Activated T-cell treated with anti-CD3 and anti-CD28 coated beads, Interleukin-2, amount 50 U/mL, for 24 hours (primary cell): ENCODE results near the gene MBOAT1.

Source experiments
- DNase-seq: peaks from one replicate; pipeline ENCODE4 v3.0.0-alpha.2; 2020
- H3K27ac Mint-ChIP-seq: 2 replicates; pipeline ENCODE4 v1.8.0; 2020; ENCODE audit warnings: mild to moderate bottlenecking, mixed read lengths
- H3K27me3 Mint-ChIP-seq: 2 replicates; pipeline ENCODE4 v1.8.0; 2020; ENCODE audit warnings: mixed read lengths
- H3K36me3 Mint-ChIP-seq: 2 replicates; pipeline ENCODE4 v1.8.0; 2020; ENCODE audit warnings: low read depth, mixed read lengths
- H3K4me1 Mint-ChIP-seq: 2 replicates; pipeline ENCODE4 v1.8.0; 2020; ENCODE audit warnings: low read depth, mixed read lengths
- H3K4me3 Mint-ChIP-seq: 2 replicates; pipeline ENCODE4 v1.8.0; 2020; ENCODE audit warnings: mild to moderate bottlenecking, moderate library complexity, mixed read lengths
- H3K9me3 Mint-ChIP-seq: 2 replicates; pipeline ENCODE4 v1.8.0; 2020; ENCODE audit warnings: mixed read lengths

The MBOAT1 gene

DNA sequence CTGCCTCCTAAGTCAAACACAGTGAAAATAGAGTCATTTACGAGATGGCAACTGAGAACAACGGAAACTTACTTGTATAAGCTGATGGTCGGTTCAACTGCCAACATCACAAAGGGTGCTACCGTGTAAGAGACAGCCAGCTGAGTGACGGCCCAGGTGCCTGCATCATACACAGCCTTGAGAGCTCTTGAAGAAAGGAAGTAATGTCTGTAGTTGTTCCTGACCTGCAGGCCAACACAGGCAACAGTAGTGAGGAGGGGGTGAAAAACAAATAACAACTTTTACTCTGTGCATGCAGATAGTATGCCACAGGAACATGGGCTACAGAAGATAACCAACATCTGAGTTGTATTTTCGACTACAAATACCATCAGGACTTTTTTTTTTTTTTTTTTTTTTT is 102.7 kb downstream of the MBOAT1 start:
- Mint-ChIP-seq H3K4me1 (no peaks in the 10 kb centered on the region), H3K4me3 (no peak overlapping the region), H3K27me3 (no peaks in the 10 kb centered on the region), H3K36me3 (peaks cover 44% of the 10 kb centered on the region), H3K27ac (no peak overlapping the region), H3K9me3 (no peaks in the 10 kb centered on the region)
- no peak for DNase-seq

DNA sequence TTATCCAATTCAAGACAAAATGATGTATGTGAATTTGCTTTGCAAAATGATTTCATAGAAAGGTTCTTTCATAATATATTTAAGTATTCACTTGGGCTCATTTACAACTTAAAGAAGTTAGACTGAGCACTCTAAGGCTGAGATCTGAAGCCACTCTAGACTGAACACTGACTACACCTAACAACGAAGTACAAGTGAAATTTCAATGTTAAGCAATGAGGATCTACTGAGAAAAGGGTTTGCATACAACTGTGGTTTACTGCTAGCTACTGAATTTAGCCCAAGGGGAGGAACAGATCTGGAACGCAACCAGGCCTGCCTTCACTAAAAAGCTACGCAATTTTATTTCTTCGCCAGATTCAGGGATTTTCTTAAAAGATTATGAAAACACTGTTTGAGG is 106.4 kb downstream of the MBOAT1 start:
- DNase-seq, result no peak
- no peak overlapping the region for H3K4me3 Mint-ChIP-seq
- H3K9me3 Mint-ChIP-seq, result no peaks in the 10 kb centered on the region
- H3K27ac Mint-ChIP-seq, result no peak overlapping the region
- no peaks in the 10 kb centered on the region for H3K4me1 Mint-ChIP-seq
- H3K27me3 Mint-ChIP-seq, result no peaks in the 10 kb centered on the region
- H3K36me3 Mint-ChIP-seq, result peaks cover 40% of the 10 kb centered on the region

DNA sequence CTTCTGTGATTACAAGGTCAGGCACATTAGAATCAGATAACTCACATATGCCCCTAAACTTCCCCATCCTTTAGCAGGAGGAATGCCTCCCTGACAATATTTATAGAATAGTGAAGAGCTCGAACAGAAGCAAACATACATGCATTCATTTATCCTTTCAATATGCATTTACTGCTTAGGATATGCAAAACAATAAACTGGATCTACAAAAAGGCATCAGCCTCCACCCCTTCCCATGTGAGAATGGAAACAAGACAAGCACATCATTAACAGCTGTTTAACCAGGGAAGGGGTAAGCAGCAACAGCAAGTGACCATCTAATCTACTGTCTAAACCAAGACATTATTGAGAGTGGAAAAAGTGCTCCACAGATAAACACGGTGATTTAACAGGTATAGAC is 107.6 kb downstream of the MBOAT1 start:
- no peaks in the 10 kb centered on the region for H3K27me3 Mint-ChIP-seq
- H3K27ac Mint-ChIP-seq, result no peak overlapping the region
- no peaks in the 10 kb centered on the region for H3K4me1 Mint-ChIP-seq
- no peak for DNase-seq
- H3K9me3 Mint-ChIP-seq, result no peaks in the 10 kb centered on the region
- no peak overlapping the region for H3K4me3 Mint-ChIP-seq
- peaks cover 42% of the 10 kb centered on the region for H3K36me3 Mint-ChIP-seq

DNA sequence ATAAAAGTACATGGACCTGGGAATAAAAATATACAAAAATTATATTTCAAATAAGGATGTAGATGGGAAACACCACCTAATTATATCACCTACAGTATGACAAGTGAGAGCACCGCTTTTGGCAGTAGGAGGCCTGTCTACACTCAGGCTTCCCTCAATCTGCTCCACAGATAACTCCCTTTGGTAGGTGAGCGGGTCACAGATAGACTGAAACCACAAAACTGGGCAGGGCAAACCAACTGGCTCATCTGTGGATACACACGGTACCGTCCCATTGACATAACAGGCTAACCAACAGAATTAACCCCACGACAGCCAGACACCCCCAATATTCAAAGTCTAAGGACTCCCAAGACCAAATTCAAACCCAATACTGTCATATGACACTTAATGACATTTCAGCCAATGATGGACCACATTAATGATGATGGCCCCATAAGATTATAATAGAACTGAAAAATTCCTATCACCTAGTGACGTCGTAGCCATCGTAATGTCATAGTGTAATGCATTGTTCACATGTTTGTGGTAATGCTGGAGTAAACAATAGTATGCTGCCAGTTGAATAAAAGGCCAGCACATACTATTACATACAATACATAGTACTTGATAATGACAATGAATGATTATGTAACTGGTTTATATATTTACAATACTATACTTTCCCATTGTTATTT is 109.7 kb downstream of the MBOAT1 start:
- H3K9me3 Mint-ChIP-seq, result no peaks in the 10 kb centered on the region
- peaks cover 28% of the 10 kb centered on the region for H3K36me3 Mint-ChIP-seq
- no peak for DNase-seq
- no peak overlapping the region for H3K4me3 Mint-ChIP-seq
- H3K4me1 Mint-ChIP-seq, result no peaks in the 10 kb centered on the region
- H3K27ac Mint-ChIP-seq, result no peak overlapping the region
- H3K27me3 Mint-ChIP-seq, result no peaks in the 10 kb centered on the region

DNA sequence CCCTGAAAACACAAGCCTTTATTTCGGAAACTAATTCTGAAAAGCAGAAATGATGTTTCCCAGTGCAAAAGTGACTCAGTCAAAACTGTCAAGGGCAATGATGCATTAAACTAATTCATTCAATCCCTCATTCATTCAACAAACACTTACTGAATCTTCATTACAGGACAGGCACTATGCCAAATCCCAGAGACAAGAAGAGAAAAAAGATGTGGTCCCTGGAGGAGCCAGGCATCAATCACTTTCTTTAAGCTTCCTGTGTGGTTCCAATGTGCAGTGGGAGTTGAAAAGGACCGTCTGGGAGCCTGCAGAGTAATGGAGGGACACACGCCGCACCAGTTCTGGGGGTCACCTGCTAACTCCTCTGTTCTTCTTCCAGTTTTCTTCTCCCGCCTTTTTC is 113.1 kb downstream of the MBOAT1 start:
- Mint-ChIP-seq H3K4me3 (no peak overlapping the region), H3K9me3 (no peaks in the 10 kb centered on the region), H3K4me1 (no peaks in the 10 kb centered on the region), H3K27ac (no peak overlapping the region), H3K27me3 (no peaks in the 10 kb centered on the region), H3K36me3 (peaks cover 18% of the 10 kb centered on the region)
- DNase-seq, result no peak

DNA sequence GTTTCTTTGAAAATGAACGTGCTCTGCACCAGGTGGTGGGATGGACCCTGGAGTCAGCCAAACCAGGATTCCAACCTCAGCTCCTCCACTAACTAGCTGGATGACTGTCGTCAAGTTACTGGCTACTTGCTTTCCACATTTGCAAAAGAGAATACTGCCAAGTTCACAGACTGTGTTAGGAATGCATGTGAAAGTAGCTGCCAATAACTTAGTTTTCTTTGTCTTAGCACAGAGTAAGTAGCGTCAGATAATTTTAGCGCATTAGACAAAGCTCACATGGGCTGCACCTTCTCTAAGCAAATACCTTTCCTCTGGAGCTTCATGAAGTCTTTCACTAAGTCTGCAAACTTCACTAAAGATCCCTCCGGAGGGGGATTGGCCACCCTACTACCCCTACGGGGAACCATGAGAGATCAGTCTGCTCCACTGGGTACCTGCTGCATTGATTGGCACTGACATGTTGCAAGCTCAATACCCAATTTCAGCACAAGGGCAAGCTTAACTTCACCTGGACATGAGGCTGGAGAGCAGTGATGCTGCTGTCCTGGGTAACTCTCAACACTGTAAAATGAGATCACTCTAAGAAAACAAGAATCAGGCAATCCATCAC is 113.9 kb downstream of the MBOAT1 start:
- no peak for DNase-seq
- Mint-ChIP-seq H3K9me3 (no peaks in the 10 kb centered on the region), H3K36me3 (peaks cover 18% of the 10 kb centered on the region), H3K27me3 (no peaks in the 10 kb centered on the region), H3K4me1 (no peaks in the 10 kb centered on the region), H3K4me3 (no peak overlapping the region), H3K27ac (no peak overlapping the region)

DNA sequence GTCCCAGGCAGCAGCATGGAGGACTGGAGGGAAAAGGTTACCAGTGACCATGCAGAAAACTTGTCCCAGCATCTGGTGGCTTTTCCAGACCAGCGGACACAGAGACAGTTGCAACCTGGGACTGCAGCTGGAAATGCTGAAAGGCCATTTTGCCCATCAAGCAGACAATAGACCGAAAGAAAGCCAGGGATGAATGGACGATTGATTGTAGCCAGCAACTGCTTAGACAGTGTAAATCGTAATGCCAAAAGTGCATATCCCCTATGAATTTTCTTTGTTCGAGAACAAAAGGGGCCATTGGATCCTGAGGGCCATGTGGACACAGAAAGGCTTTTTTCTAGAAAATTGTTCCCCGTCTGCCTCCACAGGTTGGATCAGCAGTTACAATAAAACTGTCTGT is 115.7 kb downstream of the MBOAT1 start:
- H3K27me3 Mint-ChIP-seq, result no peaks in the 10 kb centered on the region
- H3K4me1 Mint-ChIP-seq, result no peaks in the 10 kb centered on the region
- DNase-seq, result no peak
- peaks cover 9% of the 10 kb centered on the region for H3K36me3 Mint-ChIP-seq
- H3K9me3 Mint-ChIP-seq, result no peaks in the 10 kb centered on the region
- no peak overlapping the region for H3K27ac Mint-ChIP-seq
- H3K4me3 Mint-ChIP-seq, result no peak overlapping the region

DNA sequence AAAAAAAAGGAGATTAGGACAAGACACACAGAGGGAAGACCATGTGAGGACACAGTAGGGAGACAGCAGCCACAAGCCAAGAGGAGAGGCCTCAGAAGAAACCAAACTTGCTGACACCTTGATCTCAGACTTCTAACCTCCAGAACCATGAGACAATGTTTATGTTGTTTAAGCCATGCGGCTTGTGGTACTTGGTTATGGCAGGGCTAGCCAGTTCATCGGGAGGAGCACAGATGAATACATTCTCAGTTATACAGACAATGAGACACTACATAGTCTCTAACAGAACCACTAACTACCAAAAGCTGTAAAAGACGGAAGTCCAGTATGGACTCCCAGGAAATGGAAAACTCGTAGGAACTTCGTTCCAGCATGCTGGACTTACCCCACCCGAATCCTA is 116.8 kb downstream of the MBOAT1 start:
- Mint-ChIP-seq H3K9me3 (no peaks in the 10 kb centered on the region), H3K27me3 (no peaks in the 10 kb centered on the region), H3K36me3 (peaks cover 3% of the 10 kb centered on the region), H3K4me1 (no peaks in the 10 kb centered on the region), H3K4me3 (no peak overlapping the region), H3K27ac (no peak overlapping the region)
- DNase-seq, result no peak

DNA sequence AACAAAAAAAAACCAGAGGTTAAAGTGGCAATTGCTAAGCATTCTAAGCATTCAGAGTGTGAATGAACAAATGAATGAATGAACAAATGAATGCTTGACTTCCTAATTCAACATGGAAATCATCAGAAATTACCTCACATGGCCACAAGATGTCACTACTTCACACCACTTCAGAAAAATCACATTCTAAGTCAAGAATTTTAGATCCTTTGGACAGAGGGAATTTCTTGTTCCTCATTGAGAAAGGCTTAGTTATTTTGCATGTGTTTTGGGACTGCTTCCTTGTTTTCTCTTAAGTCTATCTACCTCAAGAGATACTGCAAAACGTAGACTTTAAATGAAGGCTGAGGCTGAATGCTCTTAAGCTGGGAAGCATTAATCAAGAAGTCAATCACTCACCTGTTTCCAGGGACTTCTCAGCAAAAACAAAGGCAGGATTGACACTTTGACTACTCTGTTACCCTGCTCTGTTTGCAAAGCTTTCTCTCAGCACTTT is 120.2 kb downstream of the MBOAT1 start:
- DNase-seq, result no peak
- Mint-ChIP-seq H3K27ac (no peak overlapping the region), H3K36me3 (no peaks in the 10 kb centered on the region), H3K4me3 (no peak overlapping the region), H3K27me3 (no peaks in the 10 kb centered on the region), H3K9me3 (no peaks in the 10 kb centered on the region), H3K4me1 (no peaks in the 10 kb centered on the region)

DNA sequence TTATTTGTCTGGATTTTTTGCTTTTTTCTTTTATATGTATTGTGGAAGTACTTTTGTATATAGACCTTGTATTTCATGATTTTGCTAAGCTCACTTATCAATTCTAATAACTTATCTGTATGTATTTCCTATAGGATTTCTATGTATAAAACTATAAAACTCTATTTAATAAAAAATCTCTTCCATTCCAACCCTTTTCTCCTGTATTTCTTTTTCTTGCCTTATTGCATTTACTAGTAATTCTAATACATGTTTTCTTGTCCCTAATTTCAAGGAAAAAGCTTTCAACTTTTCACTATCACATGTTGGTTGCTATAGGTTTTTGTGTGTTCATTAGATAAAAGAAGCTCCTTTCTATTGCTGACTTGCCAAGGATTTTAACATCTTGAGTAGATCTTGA is 125.3 kb downstream of the MBOAT1 start:
- no peak for DNase-seq

DNA sequence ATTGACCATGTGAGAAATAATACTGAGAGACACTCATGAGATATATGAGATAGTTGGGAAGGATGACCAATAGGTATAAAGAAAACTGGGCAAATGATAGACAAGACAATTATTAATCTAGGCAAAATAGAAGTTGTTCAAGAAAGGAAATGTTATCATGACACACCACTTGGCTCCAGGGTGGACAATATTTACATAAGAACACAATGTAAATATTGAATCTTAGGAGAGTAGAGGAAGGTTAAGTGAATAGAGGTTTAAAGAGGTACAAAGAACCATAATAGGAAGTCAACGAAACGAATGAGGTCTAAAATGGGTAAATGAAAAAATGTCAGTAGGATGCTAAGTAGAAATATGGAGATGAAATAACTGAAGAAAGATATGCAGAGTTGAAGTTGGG is 126.5 kb downstream of the MBOAT1 start:
- Mint-ChIP-seq H3K4me1 (no peaks in the 10 kb centered on the region), H3K27me3 (no peaks in the 10 kb centered on the region), H3K4me3 (no peak overlapping the region), H3K9me3 (no peaks in the 10 kb centered on the region), H3K27ac (no peak overlapping the region), H3K36me3 (no peaks in the 10 kb centered on the region)
- DNase-seq, result no peak

More for the DNA sequence above, 125.3 kb downstream of the MBOAT1 start:
- Mint-ChIP-seq H3K4me1 (no peaks in the 10 kb centered on the region), H3K9me3 (no peaks in the 10 kb centered on the region), H3K4me3 (no peak overlapping the region), H3K27ac (no peak overlapping the region), H3K36me3 (no peaks in the 10 kb centered on the region), H3K27me3 (no peaks in the 10 kb centered on the region)

DNA sequence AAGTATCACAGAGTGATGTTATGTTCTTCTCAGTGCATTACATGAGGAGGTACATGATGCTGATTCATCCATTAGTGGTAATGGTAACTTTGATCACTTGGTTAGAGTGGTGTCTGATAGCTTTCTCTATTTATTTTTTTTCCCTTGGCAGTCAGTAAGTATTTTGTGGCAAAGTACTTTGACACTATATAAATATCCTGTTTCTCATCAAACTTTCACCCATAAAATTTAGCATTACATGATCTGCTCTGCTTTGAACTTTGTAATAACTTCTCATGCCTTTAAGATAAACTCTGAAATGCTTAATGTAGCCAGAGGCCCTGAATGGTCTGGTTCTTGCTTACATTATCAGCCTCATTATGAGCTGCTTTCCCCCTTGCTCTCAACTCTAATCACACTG is 127.9 kb downstream of the MBOAT1 start:
- Mint-ChIP-seq H3K27me3 (no peaks in the 10 kb centered on the region), H3K36me3 (no peaks in the 10 kb centered on the region), H3K4me3 (no peak overlapping the region), H3K27ac (no peak overlapping the region), H3K4me1 (no peaks in the 10 kb centered on the region), H3K9me3 (peaks cover 3% of the 10 kb centered on the region)
- no peak for DNase-seq

DNA sequence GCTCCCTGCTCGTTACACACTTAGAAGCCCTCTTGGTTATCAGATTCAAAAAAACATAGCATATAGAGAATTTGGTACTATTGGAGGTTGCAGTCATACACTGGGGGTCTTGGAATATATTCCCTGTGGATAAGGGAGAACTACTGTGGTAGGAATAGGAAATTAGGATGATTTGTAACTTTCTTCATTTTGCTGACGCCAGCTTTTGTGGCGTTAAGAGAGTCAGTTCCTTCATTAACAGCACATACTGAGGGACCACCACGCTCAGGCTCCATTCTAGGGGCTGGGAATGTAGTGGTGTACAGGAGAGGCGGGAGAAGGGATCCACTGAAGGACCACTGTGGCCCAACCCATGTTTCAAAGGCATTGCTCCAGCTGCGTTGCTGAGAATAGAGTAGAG is 140.3 kb downstream of the MBOAT1 start:
- Mint-ChIP-seq H3K27me3 (peaks cover 27% of the 10 kb centered on the region), H3K27ac (no peak overlapping the region), H3K9me3 (peaks cover 15% of the 10 kb centered on the region), H3K4me1 (no peaks in the 10 kb centered on the region), H3K4me3 (no peak overlapping the region), H3K36me3 (no peaks in the 10 kb centered on the region)
- no peak for DNase-seq

DNA sequence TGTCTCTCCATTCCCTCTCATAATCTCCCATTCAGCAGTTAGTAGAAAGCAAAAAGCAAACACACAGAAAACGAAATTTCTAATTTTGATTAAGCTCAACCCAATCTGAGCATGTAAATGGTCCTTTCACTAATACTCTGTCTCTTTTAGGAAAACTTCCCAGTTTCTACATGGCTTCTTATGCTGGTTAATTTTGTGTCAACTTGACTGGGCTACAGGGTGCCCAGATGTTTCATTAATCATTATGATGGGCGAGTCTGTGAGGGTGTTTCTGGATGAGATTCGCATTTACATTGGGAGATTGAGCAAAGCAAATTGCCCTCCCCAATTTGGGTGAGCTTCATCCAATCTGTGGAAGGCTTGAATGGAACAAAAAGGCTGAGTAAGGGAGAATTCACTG is 142.2 kb downstream of the MBOAT1 start:
- no peak for DNase-seq
- Mint-ChIP-seq H3K36me3 (no peaks in the 10 kb centered on the region), H3K9me3 (peaks cover 4% of the 10 kb centered on the region), H3K4me3 (no peak overlapping the region), H3K4me1 (no peaks in the 10 kb centered on the region), H3K27ac (no peak overlapping the region), H3K27me3 (peaks cover 22% of the 10 kb centered on the region)

DNA sequence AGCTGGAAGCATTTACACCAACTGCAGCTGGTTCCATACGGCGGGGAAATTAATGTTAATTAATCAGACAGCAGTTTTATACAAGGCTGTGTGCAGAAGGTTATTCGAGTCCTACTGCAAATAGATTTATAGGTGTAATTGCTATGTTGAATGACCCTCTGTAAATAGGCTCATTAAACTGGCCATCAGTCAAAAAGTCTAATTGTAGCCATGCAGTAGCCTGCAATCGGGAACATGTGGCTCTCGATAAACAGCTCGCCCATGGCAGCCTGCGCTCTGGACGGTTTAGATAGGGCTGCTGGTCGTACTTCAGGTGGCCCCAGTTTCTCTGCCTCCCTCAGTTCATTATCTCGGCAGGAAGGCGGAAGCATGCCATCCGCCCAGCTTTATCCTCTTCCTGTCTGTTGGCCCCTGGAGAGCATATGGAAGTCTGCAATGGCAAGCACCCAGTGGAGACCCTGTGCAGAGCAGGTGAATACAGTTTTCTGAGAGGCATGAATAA is 143.2 kb downstream of the MBOAT1 start:
- Mint-ChIP-seq H3K4me1 (no peaks in the 10 kb centered on the region), H3K27me3 (peaks cover 18% of the 10 kb centered on the region), H3K4me3 (no peak overlapping the region), H3K36me3 (no peaks in the 10 kb centered on the region), H3K9me3 (peaks cover 4% of the 10 kb centered on the region), H3K27ac (no peak overlapping the region)
- DNase-seq, result no peak
